Measurements from ENCODE around the gene PIP5K1C.
A peak's percentile ranks its signal among the peaks of the same experiment; 100 is the strongest.

Gene PIP5K1C

DNA sequence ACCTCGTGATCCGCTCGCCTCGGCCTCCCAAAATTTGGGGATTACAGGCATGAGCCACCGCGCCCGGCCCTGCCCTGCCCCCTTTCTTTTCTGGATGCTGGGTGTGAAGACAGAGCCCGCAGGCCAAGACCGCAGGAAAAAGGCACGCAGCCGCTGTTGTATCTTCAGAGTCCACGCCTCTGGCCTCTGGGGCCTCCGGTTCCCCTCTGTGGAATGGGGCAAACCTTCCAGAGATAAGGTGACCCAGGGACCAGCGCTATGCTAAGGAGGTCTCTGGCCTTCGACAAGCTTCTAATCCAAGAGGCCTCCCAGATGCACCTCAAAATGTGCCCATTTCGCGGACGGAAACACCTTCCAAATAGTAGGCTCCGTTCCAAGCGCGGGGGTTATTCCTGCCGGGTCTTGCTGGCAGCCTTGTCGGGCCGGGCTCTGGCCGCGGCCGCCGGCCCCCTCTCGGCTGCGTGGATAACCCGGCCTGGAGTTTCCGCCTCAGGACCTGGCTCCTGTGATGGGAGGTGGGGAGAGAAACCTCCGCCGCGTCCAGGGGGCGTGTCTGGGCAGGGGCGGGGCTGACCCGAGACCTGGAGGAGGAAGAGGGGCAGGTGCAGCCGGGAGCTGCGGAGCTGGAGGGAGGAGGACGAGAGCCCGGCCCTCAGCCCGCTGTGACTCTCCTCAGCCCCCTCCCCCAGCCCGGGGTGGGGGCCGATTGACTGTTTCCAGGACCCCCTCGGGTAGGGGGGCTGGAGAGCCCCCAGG is 21.0 kb upstream of the PIP5K1C start:
- DNase-seq (ENCODE audit: low spot score) = no peak

DNA sequence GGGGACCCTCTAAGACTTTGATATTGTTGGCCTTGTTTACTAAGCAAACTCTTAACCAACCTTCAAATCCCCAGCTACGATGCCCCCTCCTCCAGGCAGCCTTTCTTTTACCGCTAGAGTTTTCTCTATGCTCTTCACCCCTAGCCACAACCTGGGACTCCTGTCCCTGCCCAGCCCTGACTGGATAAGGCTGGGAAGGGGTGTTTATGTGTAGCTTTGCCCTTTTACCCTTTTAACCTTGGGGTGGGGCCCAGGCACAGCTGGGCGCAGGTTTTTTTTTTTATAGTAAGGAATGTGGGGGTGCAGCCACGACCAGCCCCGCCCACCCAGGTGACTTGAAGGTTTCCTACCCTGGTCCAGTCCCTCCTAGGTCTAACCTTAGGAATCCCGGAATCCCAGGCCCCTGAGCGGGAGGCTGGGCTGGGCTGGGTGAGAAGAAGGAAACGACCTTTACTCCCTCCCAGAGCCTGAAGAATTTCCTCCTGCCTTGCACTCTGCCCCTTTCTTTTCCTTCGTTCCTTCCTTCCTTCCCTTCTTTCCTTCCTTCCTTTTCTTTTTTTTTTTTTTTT is 20.2 kb upstream of the PIP5K1C start:
- DNase-seq (ENCODE audit: low spot score) = no peak

- DNase-seq (ENCODE audit: low spot score) = no peak
These were observed 19.6 kb upstream of the PIP5K1C start for GRCh38 chr19:3719868-3720267.

- DNase-seq (ENCODE audit: low spot score) = no peak
These were observed 15.9 kb upstream of the PIP5K1C start for GRCh38 chr19:3716147-3716668.

GRCh38 chr19:3712663-3713611 is 12.7 kb upstream of the PIP5K1C start:
- DNase-seq (ENCODE audit: low spot score) = no peak

DNA sequence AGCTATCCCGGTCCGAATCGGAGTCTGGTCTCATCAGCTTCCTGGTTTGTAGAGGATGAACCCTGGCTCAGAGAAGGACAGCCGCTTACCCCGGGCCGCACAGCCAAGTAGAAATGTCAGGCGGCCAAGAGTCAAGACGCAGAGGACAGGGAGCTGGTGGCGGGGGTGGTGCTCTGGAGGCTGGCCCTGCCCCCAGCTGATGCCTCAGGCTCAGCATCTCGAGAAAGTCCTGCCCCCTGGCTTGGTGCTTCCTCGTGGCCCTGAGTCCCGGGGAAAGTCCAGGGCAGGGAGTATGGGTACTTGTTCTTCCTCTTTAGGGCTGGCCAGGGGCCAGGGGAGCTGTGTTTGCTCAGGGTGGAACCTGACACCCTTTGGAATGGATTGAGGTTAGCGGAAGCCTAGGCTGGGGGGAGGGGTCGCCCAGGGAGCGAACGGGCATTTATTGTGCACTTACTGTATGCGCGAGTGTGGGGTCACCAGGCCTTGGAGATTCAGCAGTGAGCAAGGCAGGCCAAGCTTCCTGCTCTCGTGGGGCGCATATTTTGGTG is 10.1 kb upstream of the PIP5K1C start:
- peak; percentile 72 for DNase-seq (ENCODE audit: low spot score)

DNA sequence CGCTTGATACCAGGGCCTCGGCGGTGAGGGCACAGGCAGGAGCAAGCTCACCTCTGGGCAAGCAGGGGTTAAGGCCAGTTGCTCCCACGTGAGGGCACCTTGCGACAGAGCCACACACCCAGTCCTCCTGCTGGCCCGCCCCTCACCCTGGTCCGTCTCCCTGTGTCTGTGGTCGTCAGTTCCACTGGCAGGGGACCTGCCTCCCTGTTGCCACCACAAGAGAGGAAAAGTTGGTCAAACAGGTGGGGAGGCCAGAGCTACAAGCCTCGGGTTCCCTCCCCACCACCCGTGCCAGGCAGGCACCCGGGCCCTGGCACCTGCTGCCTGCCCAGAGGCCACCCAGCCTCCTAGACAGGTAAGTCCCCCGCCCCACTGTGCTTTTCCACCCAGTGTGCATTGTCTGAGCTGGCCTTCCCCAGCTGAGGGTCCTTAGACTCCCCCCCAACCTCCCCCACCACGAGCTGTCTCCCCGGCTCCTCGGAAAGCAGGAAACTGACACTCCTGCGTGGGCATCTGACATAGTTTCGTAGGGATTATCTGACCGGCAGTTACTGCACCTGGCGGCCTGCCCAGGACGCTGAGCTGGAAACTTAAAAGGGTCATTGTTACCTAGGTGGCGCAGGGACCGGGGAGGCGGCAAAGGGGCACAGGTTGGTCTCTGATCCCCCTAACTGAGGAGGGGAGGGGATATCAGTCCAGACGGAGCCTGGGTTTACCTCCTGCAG is 8.1 kb upstream of the PIP5K1C start, which contains the start of gene TJP3:
Gene TJP3, plus strand, starts transcription at position 178 of the 725 bp plus-strand sequence. CDS start 20,049 bp downstream, outside the sequence.
- DNase-seq (ENCODE audit: low spot score) = no peak

- no peak for DNase-seq (ENCODE audit: low spot score)
These were observed 7.6 kb upstream of the PIP5K1C start for GRCh38 chr19:3707868-3708206.

- DNase-seq (ENCODE audit: low spot score) = no peak
These were observed 932 bp upstream of the PIP5K1C start for GRCh38 chr19:3701200-3701599.

DNA sequence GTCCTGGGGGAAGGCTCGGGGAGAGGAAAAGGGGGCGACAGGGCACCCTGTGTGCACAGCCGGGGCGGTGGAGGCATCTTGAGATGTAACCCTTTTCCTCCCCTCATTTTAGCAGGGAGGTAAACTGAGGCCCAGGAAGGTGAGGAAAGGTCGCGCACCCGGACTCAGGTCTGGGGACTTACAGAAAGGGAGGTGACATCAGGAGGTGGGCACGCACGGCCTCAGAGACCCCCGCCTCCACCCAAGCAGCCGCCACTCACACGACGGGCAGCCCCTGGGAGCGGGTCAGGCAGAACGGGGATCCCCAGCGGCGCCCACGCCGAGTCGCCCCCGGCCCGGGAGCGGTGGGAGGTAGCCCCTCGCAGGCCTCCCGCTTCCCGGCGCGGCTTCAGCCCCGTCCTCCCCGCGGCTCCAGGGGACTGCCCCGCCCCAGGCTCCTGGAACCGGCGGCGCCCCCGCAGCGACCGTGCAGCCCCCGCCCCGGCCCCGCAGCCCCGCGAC is 477 bp downstream of the PIP5K1C start:
- DNase-seq (ENCODE audit: low spot score) = no peak

GRCh38 chr19:3698974-3699740 is 1.1 kb downstream of the PIP5K1C start:
- DNase-seq (ENCODE audit: low spot score) = peak; percentile 47

DNA sequence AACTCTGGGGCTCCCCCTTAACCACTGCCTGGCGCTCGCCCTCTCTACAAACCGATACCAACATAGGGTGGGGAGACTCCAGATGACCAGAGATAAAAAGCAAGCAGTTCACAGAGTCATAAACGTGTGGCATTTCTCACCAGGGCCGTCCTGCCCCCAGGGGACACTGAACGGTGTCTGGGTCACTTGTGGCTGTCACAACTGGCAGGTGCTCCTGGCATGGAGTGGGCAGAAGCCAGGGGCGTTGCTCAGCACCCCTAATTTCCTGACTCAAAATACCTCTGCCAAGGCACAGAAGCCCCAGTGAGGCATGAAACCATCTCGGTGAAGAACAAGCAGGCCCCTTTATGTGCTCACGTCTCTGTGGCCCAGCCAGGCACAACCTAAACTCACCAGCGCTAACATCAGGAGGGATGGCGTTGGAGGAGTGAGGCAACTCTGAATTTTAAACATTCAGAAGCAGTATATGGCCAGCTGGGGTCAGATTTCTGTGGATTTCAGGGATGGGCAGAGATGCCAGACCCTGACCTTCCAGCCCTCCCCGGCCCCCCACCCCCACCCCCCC is 1.8 kb downstream of the PIP5K1C start:
- DNase-seq (ENCODE audit: low spot score) = no peak

DNA sequence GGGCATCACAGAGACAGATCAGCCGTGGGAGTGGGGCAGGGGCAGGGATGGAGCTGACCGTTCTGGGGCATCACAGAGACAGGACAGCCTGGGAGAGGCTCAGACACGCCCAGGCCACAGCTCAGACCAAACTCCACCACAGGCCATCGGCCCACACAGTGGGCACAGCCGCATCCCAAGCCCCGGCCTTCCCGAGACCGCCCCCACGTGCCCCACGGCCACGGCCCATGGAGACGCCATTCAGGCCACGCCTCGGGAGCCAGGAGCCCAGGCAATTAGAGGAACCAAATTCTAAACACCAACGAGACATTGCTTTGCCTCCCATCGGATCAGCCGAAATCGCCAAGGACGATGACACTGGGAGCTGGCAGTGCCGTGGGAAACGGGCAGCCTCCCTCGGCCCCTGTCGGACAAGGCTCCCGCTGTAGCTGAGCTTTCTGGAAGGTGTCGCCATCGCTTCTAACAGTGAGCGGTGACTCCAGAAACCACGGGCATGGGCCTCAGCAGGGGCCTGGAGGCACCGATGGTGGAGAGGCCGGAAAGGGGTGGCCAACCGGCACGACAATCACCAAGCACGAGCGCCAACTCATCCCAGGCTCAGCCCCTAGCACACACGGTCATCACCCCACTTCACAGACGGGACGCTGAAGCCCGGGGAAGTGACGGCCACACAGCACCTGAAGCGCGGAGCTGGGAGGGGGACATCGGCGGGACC is 2.4 kb downstream of the PIP5K1C start:
- DNase-seq (ENCODE audit: low spot score) = no peak

DNA sequence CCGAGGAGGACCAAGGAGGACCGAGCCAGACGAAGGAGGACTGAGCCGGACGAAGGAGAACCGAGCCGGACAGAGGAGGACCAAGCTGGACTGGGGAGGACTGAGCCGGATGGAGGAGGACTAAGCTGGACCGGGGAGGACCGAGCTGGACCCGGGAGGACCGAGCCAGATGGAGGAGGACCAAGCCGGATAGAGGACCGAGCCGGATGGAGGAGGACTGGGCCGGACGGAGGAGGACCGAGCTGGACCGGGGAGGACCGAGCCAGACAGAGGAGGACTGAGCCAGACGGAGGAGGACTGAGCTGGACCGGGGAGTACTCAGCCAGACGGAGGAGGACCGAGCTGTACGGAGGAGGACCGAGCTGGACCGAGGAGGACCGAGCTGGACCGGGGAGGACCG is 3.2 kb downstream of the PIP5K1C start:
- no peak for DNase-seq (ENCODE audit: low spot score)

GRCh38 chr19:3696660-3696995 is 3.6 kb downstream of the PIP5K1C start:
- DNase-seq (ENCODE audit: low spot score) = no peak

GRCh38 chr19:3695986-3696659 is 4.1 kb downstream of the PIP5K1C start:
- no peak for DNase-seq (ENCODE audit: low spot score)

GRCh38 chr19:3695124-3695733 is 5.0 kb downstream of the PIP5K1C start:
- DNase-seq (ENCODE audit: low spot score) = no peak

GRCh38 chr19:3694361-3695123 is 5.7 kb downstream of the PIP5K1C start:
- DNase-seq (ENCODE audit: low spot score) = no peak
